ENCODE measurements around the gene WDR74.

DNA sequence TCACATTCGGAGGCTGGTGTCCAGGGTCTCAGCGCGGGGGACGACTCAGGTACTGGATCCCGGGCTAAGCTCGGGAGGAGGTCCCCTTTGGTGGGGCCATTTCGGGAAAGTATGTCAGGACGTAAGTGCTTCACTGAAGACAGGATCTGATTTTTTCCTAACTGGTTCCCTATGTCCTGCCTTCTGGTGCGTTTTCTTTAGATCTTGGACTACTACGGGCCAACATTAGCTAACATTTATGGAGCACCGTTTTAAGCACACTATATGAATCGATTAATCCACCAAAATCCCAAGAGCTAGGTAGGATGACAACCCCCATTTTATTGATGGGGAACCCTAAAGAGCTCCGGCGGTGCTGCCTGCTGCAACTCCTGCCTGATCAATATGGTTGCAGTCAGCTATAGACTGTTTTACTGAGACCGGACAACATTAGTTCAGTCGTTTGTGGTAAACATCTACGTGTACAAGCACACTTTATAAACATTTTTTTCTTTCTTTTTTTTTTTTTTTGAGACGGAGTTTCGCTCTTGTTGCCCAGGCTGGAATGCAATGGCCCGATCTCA lies 17.0 kb upstream of the WDR74 start:
- TF ChIP-seq, protein P1, sequence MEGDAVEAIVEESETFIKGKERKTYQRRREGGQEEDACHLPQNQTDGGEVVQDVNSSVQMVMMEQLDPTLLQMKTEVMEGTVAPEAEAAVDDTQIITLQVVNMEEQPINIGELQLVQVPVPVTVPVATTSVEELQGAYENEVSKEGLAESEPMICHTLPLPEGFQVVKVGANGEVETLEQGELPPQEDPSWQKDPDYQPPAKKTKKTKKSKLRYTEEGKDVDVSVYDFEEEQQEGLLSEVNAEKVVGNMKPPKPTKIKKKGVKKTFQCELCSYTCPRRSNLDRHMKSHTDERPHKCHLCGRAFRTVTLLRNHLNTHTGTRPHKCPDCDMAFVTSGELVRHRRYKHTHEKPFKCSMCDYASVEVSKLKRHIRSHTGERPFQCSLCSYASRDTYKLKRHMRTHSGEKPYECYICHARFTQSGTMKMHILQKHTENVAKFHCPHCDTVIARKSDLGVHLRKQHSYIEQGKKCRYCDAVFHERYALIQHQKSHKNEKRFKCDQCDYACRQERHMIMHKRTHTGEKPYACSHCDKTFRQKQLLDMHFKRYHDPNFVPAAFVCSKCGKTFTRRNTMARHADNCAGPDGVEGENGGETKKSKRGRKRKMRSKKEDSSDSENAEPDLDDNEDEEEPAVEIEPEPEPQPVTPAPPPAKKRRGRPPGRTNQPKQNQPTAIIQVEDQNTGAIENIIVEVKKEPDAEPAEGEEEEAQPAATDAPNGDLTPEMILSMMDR (conservative IDR thresholded peaks at IDR 0.05): no peak
- TF ChIP-seq EZH2 (IDR thresholded peaks at IDR 0.05; ENCODE audit: low read depth): no peak
